ENCODE results near the gene ZNF326.

Gene ZNF326, protein sequence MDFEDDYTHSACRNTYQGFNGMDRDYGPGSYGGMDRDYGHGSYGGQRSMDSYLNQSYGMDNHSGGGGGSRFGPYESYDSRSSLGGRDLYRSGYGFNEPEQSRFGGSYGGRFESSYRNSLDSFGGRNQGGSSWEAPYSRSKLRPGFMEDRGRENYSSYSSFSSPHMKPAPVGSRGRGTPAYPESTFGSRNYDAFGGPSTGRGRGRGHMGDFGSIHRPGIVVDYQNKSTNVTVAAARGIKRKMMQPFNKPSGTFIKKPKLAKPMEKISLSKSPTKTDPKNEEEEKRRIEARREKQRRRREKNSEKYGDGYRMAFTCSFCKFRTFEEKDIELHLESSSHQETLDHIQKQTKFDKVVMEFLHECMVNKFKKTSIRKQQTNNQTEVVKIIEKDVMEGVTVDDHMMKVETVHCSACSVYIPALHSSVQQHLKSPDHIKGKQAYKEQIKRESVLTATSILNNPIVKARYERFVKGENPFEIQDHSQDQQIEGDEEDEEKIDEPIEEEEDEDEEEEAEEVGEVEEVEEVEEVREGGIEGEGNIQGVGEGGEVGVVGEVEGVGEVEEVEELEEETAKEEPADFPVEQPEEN

DNA sequence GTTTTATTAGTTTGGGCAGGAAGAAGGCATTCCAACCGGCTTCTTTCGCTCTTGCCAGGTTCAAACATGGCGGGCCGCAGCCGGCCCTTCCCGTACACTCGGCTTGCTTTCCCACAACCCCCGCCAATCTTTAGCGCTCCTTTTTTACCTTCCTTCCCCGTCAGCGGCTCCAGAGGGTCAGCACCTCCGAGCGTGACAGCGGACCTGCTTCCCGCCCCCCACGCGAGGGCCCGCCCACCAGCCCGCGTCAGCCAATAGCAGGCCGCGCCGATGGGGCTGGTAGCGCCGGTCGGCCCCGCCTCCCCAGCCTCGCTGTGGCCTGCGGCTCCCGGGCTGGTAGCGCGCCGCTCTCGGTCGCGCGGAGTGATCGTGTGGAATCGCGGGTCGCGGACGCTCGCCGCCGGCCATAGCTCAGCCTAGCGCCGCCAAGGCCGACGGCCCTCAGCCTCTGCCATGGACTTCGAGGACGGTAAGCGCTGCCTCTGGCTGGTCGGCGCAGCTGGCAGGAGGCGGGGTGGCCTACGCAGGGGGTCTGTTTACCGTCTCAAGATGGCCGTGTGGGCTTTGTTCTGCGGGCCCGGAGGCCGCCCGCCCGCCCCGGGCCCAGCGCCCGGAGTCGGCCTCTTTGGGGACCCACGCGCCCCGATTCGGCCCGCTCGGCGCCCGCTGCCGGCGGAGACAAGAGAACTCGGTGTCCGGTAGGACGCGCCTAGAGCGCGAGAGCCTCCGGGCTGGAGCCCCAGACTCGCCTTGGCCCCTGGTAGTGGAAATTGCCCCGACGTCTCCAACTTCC lies at the start of gene ZNF326:
Gene ZNF326 (plus strand): TSS at position 306 of the 793 bp plus-strand sequence. CDS start 148 bp downstream, at position 454.
- peak; percentile 99 for DNase-seq

DNA sequence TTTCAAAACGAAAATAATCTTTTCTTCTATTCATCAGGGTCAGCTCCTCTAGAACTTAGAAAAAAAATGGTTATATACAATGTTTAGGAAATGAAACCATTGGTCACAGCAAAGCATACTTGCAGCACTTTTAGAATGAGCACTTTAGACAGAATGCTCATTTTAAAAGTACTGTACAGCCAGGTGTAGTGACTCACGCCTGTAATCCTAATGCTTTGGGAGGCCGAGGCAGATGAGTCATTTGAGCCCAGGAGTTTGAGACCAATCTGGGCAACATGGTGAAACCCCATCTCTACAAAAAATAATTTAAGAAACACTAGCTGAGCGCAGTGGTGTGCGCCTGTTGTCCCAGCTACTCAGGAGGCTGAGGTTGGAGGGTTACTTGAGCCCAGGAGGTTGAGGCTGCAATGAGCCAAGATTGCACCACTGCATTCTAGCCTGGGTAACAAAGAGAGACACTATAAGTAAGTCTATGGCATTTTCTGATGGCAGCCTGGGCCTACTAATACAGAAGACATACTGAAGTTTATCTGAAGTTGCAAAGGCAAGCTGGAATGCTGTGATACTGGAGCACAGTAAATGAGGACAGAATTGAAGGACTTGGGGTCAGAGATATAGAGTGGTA lies 48.9 kb upstream of the ZNF326 start:
- no peak for DNase-seq

DNA sequence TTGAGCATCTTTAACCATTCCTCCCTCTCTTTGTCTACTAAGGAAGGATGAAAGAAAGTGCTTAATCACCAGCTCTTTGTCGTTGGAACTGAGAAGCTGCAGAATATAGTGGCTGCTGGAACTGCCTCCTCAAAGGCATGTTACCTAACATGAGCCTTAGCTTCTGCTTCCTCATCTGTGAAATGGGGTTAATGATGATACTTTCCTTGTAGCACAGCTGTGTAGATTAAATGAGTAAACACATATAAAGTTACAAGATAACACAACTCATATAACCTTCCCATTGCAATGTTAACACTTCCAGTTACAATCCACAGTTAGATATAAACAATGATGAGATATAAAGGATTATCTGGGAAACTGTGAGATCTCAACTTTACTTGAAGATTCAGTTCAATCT lies 48.4 kb upstream of the ZNF326 start:
- DNase-seq, result no peak

DNA sequence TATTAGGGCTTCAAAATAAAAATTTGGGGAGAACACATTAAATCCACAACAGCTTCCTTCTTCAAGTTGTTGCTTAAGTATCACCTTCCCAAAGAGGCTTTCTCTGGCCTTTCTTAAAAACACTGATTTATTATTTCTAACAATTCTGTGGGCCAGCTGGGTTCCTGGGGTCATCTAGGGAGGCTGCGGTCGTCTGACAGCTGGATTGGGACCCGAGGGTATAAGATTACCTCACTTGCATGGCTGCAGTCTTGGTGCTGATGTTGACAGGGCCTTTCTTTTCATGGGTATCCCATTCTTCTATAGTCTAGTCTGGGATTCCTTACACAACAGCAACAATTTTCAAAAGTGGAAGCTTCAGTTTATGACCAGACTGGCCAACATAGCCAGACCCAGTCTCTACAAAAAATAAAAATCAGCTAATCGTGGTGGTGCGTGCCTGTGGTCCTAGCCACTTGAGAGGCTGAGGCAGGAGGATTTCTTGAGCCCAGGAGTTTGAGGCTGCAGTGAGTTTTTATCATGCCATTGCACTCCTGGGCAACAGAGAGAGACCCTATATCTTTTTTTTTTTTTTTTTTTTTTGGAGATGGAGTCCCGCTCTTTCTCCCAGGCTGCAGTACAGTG lies 46.1 kb upstream of the ZNF326 start:
- DNase-seq, result no peak

DNA sequence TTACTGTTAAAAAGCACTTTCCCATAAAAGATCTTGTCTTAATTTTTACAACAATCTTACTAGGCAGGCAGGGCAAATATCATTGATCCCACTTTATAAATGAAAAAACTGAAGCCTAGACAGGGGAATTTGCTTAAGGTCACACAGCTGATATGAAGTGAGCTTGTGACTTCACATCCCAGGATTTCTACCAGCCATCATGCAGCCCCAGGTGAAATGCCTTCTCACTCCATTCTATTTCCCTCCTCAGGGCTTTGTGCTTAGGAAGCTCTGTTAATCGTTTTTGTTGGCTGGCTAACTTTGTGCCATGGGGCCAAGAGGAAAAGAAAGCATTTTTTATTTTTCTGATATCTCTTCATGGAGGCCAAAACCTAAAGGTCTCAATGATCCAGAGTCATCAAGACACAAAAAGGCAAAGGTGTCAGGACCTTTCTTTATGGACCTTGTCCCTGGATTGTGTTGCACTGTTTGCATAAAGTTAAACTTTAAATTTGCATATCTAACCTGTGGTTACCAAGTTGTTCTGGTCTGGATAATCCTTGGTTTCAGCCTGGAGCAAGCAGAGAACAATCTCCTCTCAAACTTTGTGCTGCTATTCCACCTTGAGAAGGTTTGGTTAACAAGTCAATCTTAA lies 44.8 kb upstream of the ZNF326 start:
- peak; percentile 27 for DNase-seq

DNA sequence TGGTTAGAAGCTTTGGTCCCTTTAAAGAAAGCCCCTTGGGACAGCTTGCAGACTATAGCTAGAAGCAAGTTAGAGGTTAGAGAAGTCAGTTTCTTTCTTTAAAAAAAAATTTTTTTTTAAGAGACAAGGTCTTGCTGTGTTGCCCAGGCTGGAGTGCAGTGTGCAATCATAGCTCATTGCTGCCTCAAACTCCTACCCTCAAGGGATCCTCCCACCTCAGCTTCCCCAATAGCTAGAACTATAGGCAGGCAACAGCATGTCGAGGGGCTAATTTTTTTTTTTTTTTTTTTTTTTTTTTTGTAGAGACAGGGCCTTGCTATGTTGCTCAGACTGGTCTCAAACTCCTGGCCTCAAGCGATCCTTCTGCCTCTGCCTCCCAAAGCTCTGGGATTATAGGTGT lies 44.2 kb upstream of the ZNF326 start:
- DNase-seq, result no peak

DNA sequence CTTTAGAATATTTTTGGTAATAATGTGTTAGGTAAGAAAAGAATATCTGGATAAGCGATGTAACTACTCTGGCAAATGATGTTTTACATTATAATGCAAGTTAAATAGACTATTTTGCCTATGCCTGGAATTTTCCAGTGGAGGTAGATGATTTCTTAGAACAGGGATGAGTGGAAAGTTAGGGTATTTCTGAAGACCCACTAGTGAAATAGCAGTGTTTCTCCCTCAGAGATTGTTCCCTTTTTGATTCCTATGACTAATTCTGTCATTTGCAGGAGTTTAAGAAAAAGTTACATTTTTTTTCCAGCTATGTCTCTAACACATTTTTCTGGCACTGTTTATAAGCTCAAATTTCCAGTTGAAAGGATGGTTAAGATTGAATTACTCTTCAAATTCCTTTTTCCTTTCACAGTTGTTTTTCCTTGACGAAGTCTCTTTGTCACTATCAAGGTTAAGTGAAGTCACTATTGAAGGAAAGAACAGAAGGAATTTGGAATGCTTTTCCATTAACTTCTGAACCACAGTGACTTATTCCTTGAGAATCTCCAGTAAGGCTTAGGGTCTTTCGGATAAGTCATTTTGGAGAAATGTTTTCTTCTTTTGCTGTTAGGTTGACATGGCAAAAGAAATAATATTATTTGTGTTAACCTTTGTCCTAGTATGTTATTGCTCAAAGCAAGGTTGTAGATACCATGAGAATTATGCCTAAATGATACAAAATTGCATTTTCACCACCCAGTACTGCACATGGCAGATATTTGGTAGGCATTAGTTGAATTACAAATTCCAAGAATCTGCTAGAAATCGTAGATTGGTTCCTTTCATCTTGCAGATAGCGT lies 42.9 kb upstream of the ZNF326 start:
- DNase-seq, result peak; percentile 83

DNA sequence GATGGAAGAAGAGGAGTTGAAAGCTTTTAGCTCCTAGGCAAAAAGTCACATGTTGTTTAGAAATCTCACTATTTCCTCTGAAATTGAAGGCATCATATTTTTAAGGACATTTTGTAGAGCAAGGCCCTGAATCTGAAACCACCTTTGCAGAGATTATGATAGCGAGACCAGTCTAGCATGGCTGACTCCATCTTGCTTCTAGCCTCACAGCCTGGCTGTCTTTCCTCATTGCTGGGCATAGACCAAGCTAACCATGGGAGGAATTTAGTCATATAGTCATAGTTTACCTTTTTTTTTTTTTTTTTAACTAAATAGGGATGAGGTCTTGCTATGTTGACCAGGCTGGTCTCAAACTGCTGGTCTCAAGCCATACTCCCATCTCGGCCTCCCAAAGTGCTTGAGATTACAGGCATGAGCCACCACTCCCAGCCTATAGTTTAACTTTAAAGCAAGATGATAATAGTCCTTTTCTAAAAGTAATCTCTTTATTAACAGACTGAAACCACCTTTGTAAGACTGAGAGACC lies 42.2 kb upstream of the ZNF326 start:
- DNase-seq, result no peak

DNA sequence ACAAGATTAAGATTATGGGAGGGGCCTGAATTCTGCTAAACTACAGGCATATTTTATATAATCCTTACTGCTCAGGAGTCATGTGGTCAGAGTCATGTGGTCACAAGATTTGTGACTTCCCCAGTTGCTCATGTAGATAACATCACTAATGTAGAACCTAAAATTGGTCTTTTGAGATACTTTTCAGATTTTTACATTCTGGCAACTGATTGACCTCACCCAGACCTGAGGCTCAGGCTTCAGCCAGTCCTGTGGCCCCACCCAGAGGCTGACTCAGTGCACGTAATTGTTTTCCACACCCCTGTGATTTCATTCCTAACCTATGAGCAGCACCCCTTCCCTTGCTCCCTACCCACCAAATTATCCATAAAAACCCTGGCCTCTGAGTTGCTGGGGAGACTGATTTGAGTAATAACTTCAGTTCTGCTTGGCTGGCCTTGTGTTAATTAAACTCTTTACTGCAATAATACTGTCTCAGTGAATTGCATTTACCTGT lies 41.7 kb upstream of the ZNF326 start:
- peak; percentile 97 for DNase-seq

DNA sequence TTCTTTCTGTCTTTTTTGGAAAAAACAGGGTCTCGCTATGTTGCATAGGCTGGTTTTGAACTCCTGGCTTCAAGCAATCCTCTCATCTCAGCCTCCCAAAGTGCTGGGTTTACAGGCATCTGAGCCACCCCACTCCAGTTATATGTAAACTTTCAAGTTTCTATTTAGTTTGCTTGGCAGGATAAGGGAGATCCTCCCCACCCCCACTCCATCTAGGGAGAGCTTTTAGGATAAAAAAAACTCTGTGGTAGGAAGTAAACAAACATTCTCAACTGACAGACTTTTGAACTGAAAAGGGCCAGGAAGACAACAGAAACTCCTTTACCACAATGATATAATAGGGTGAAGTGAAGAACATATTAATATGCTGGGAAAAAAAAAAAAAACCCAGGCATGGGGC lies 41.0 kb upstream of the ZNF326 start:
- no peak for DNase-seq

DNA sequence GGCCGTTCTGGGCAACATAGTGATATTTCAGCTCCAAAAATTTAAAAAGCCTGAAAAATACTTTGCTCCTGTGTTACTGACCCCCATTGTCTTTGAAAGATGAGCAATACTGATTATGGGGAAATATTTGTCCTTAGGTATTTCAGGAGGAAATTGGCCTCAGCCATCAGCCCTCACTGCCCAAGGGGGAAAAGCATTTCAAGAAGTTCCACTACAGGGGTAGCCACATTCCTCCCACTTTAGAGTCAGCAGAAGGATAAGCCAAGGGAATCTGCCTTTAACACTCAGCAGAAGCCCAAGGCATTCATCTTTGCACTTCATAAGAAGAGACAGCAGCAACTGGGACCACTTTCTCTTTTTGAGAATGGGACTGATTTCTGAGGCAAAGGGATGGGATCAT lies 40.5 kb upstream of the ZNF326 start:
- no peak for DNase-seq

DNA sequence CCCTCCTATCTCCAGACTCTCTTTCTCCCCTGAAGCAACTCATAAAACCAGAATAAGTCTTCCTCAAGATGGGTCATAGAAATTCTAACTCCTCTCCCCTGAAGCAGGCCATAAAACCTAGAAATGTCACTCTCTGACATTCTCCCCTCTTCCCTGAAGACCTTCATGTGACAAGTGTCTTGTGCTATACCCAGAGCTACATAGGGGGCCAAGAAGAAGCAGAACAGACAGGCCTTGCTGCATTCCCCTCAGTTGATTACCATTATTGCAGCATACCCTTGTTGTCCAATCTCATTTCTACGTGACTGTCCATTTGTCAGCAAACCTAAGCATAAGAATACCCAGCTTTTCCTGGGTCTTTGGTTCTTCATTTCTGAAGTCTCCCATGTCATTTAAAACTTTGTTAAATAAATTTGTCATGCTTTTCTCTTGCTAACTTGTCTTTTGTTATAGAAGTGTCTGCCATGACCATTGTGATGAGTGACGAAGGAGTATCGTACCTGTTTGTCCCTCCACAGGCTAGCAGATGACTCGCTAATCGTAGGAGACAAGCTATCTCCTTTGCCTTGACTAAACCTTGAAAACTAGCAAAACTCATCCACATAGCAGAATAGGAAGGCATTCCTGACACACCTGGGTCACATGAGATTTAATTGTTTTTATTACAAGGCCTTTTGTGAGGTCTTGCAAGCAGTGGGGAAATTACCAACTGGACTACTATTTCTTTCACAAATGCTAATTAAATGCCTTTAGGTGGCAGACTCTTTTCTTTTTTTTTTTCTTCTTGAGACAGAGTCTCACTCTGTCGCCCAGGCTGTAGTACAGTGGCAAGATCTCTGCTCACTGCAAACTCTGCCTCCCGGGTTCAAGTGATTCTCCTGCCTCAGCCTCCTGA lies 39.4 kb upstream of the ZNF326 start:
- no peak for DNase-seq

DNA sequence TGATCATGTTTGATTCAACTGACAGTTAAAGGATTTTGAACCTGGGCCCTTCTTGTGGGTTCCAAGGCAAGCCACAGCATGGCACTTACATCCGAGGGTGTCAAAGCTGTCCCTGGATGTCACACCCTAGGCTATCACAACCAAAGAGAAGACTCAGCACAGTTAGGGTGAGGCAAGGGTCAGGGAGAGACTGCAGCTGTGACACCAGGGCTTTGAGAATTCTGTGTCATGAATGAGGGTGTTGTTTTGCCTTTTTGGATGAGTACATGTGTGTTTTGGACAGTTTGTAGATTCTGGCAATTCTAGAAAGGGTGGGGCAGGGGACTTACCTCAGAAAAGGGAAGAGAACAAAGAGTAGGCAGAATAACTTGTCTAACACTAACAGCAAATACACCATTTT lies 37.8 kb upstream of the ZNF326 start:
- no peak for DNase-seq

DNA sequence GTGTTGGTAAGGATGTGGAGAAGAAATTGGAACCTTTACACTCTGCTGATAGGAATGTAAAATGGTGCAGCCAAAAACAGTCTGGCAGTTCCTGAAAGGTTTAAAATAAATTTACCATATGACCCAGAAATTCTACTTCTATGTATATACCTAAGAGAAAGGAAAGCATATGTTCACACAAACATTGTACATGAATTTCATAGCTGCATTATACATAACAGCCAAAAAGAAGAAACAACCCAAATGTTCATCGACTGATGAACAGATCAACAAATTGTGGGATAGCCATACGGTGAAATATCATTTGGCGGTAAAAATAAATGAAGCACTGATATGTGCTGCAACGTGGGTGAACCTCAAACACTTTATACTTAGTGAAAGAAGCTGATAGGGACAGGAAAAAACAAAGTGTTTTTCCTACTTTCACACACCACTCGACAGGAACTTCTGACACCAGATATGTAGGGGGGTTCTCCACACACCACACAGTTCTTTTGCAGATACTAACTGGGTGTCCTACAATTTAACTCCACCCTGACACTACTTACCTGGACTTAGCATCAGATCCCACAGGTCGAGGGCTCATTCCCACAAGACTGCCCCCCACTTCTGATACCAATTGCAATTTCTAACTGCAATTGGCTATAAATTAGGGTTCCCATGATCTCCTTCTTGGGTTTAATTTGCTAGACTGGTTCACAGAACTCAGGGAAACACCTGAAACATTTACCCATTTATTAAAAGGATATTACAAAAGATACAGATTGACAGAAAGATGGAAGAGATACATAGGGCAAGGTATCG lies 35.9 kb upstream of the ZNF326 start:
- no peak for DNase-seq

DNA sequence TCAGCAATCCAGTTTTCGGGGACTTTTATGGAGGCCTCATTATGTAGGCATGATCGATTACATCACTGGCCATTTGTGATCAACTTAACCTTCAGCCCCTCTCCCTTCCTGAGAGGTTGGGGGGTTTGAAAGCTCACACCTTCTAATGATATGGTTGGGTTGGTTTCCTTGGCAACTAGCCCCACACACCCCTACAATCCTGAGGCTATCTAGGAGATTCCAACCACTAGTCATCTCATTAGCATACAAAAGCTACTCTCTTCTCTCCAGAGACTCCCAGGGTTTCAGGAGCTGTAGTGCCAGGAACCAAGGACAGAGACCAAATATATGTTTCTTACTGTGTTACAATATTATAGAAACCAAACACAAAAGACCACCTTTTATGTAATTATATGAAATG lies 35.2 kb upstream of the ZNF326 start:
- DNase-seq, result no peak

DNA sequence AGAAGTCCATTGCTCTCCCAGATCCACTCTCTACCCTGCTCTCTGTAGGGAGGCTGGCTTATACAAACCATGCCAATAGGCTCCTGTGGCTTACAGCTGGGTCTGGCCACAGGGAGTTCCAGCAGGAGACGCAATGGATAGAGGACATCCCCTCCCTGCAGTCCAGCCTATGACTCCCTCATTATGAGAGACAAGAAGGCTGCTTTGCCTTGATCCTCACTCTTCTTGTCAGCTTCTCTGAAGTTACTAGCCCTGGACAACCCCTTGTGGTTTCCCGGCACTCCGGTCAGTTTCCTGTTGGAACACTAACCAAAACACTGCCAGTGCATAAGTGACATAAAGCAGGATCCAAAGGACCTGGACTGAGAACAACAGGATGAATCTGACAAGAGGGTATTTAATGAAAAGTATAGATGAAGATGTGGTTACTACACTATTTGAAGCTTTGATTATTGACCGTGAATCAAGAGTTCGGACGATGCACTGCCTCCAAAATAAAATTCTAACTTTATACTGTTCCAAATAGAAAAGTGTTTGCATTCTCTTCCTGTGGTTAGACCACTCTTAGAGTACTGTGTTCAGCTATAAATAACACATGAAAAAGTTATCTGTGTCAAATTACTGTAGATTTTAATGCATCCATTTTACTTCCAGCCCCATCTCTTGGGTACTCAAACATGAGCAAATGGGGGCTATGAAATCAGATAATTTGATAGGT lies 32.7 kb upstream of the ZNF326 start:
- no peak for DNase-seq

DNA sequence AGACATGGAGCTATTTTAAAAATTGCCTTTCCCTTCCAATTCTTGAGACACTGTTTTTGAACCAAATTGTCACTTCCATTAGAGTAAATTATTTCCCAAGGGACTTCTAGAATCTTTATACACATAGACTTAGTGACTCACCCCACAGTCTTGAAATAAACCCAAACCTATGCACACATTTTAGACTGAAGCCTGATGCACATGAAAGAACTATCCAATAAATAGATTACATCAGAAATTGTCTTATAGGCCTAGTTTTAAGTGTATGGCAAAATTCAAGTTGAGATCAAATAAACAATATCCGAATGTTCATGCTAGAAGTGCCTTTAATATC lies 32.2 kb upstream of the ZNF326 start:
- no peak for DNase-seq

DNA sequence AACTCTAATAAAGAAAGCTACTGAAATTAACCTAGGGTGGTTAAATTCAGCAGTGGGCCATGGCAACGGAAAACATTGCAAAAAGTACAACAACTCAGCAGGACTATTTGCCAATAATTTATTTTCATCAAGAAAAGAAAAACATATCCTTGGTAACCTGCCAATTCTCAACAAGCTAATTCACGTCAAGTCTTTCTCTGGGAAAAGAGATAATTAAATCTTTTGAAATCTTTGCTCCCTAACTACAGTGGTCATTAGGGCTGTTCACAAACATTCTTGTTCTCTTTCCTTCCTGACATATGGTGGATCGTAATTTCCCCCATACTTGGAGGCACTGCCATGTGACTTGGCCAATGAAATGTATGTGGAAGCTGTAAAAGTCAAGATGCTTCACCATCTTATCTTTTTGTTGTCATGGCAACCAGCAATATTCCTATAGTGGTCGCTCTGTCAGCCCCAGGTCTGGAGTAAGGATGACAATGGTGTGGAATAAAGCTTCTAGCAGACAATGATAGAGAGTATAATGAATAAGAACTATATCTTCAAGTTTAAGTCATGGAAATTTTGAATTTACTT lies 29.6 kb upstream of the ZNF326 start:
- no peak for DNase-seq

Data from kidney glomerular epithelial cell (primary cell).